HFFc6 (cell line): ENCODE measurements around the gene GTSE1. TPM values are rescaled to one million over a fixed set of nuclear protein-coding genes. Genes with fewer than 3 reads are reported as not detected.

Experiments used
- DNase-seq: peaks from one replicate; pipeline ENCODE4 v3.0.0-alpha.2; 2018
- H3K27ac Mint-ChIP-seq: 2 replicates; pipeline ENCODE4 v1.8.0; 2020; ENCODE audit warnings: mild to moderate bottlenecking, mixed read lengths
- H3K27me3 Mint-ChIP-seq: 2 replicates; pipeline ENCODE4 v1.8.0; 2021; ENCODE audit warnings: mild to moderate bottlenecking, moderate library complexity, mixed read lengths; ENCODE audit not compliant: insufficient read depth
- H3K36me3 Mint-ChIP-seq: 2 replicates; pipeline ENCODE4 v1.8.0; 2021; ENCODE audit warnings: low read depth, mixed read lengths
- H3K4me1 Mint-ChIP-seq: 2 replicates; pipeline ENCODE4 v1.8.0; 2020; ENCODE audit warnings: low read depth, mixed read lengths
- H3K4me3 Mint-ChIP-seq: 2 replicates; pipeline ENCODE4 v1.8.0; 2020; ENCODE audit warnings: mild to moderate bottlenecking, moderate library complexity, mixed read lengths
- H3K9me3 Mint-ChIP-seq: 2 replicates; pipeline ENCODE4 v1.8.0; 2020; ENCODE audit warnings: mild to moderate bottlenecking, mixed read lengths
- CTCF ChIP-seq: fragments of 200-600 bp; sonication (generic); IDR thresholded peaks from 2 replicates; pipeline ENCODE4 v1.5.0; 2021; ENCODE audit warnings: antibody characterized with exemption, mild to moderate bottlenecking
- total RNA-seq, 6 experiments: library from RNA; stranded (reverse); fragmentation: NEBNext Ultra II Directional; extraction: Animal tissue kit (Norgen Biotek cat#: 25700); gene quantifications; 2 replicates in 1 of 6; 3 replicates in 5 of 6; pipeline ENCODE4 v1.2.3, GENCODE V29; 2021

The GTSE1 gene
- total RNA-seq, 6 experiments from 2014 or later: 12.4 to 30.5 (median 27.9) TPM

- peaks cover 24% of the 10 kb centered on the region for H3K36me3 Mint-ChIP-seq
- TF ChIP-seq CTCF: no peak
- no peaks in the 10 kb centered on the region for H3K4me1 Mint-ChIP-seq
- no peaks in the 10 kb centered on the region; the same call in 1 of the 2 replicates for H3K27me3 Mint-ChIP-seq
- H3K9me3 Mint-ChIP-seq: no peaks in the 10 kb centered on the region; the same call in 1 of the 2 replicates
- DNase-seq: no peak
- no peak overlapping the region for H3K4me3 Mint-ChIP-seq
- no peak overlapping the region for H3K27ac Mint-ChIP-seq
Observed at GRCh38 chr22:46286941-46287872, 9.5 kb upstream of the GTSE1 start.

GRCh38 chr22:46287873-46288751, 8.6 kb upstream of the GTSE1 start:
- H3K27ac Mint-ChIP-seq: no peak overlapping the region
- DNase-seq: no peak
- no peak overlapping the region for H3K4me3 Mint-ChIP-seq
- H3K9me3 Mint-ChIP-seq: no peaks in the 10 kb centered on the region; the same call in 1 of the 2 replicates
- peaks cover 29% of the 10 kb centered on the region for H3K36me3 Mint-ChIP-seq
- no peaks in the 10 kb centered on the region; the same call in 1 of the 2 replicates for H3K27me3 Mint-ChIP-seq
- TF ChIP-seq CTCF: no peak
- H3K4me1 Mint-ChIP-seq: peaks cover 2% of the 10 kb centered on the region

GRCh38 chr22:46288846-46289243, 7.8 kb upstream of the GTSE1 start:
- H3K27ac Mint-ChIP-seq: no peak overlapping the region

GRCh38 chr22:46289244-46289891, 7.3 kb upstream of the GTSE1 start:
- H3K36me3 Mint-ChIP-seq: peaks cover 23% of the 10 kb centered on the region
- H3K27ac Mint-ChIP-seq: no peak overlapping the region
- peaks cover 12% of the 10 kb centered on the region for H3K4me1 Mint-ChIP-seq
- no peak for TF ChIP-seq CTCF
- no peak overlapping the region for H3K4me3 Mint-ChIP-seq
- H3K9me3 Mint-ChIP-seq: no peaks in the 10 kb centered on the region; the same call in 1 of the 2 replicates
- DNase-seq: no peak
- H3K27me3 Mint-ChIP-seq: no peaks in the 10 kb centered on the region; the same call in 1 of the 2 replicates

More at GRCh38 chr22:46288846-46289243, 7.8 kb upstream of the GTSE1 start:
- peaks cover 10% of the 10 kb centered on the region for H3K4me1 Mint-ChIP-seq
- H3K9me3 Mint-ChIP-seq: no peaks in the 10 kb centered on the region; the same call in 1 of the 2 replicates
- DNase-seq: no peak
- TF ChIP-seq CTCF: no peak
- H3K27me3 Mint-ChIP-seq: no peaks in the 10 kb centered on the region; the same call in 1 of the 2 replicates
- H3K4me3 Mint-ChIP-seq: no peak overlapping the region
- H3K36me3 Mint-ChIP-seq: peaks cover 28% of the 10 kb centered on the region
